CD14-positive monocyte (primary cell): ENCODE results near the gene GPC5. TPM values are rescaled to one million over a fixed set of nuclear protein-coding genes. Genes with fewer than 3 reads are reported as not detected.

Source experiments
- DNase-seq, 3 donors: peaks; one replicate each; pipeline ENCODE4 v3.0.0-alpha.2; 2011 to 2022
- H2AFZ ChIP-seq: 2 replicates; pipeline ENCODE4 v1.6.0; 2012; ENCODE audit warnings: mild to moderate bottlenecking, low read depth, low read length, inconsistent platforms; ENCODE audit not compliant: insufficient read depth, poor library complexity, severe bottlenecking
- H3K27ac ChIP-seq, 2 donors: 1 replicate in 1 of 2; 2 replicates in 1 of 2; pipeline ENCODE4 v1.5.1; 2012 to 2013; ENCODE audit warnings: low read length in 2 of 2, control low read depth in 1 of 2, inconsistent platforms in 1 of 2, low read depth in 1 of 2, mild to moderate bottlenecking in 1 of 2
- H3K27me3 ChIP-seq, 2 donors: one replicate each; pipeline versions ENCODE4 v1.6.0 to v1.6.1; 2011 to 2013; ENCODE audit warnings: low read length in 2 of 2; ENCODE audit not compliant: control insufficient read depth in 2 of 2, insufficient read depth in 2 of 2
- H3K36me3 ChIP-seq, 2 donors: replicated peaks in 1 of 2; 1 replicate in 1 of 2; 2 replicates in 1 of 2; pipeline versions ENCODE4 v1.5.1 to v1.6.1; 2012 to 2013; ENCODE audit warnings: low read length in 2 of 2, control low read depth in 1 of 2, inconsistent platforms in 1 of 2, mild to moderate bottlenecking in 1 of 2; ENCODE audit not compliant: insufficient read depth in 2 of 2, control insufficient read depth in 1 of 2
- H3K4me1 ChIP-seq, 2 donors: 1 replicate in 1 of 2; 2 replicates in 1 of 2; pipeline versions ENCODE4 v1.5.1 to v1.6.1; 2012 to 2013; ENCODE audit warnings: low read length in 2 of 2, control low read depth in 1 of 2, inconsistent platforms in 1 of 2, mild to moderate bottlenecking in 1 of 2, moderate library complexity in 1 of 2; ENCODE audit not compliant: insufficient read depth in 2 of 2, control insufficient read depth in 1 of 2
- H3K4me2 ChIP-seq: replicated peaks from 2 replicates; pipeline ENCODE3; 2012; ENCODE audit warnings: low read length, moderate library complexity, mild to moderate bottlenecking; ENCODE audit not compliant: poor library complexity, severe bottlenecking; ENCODE audit errors: extremely low read depth
- H3K4me3 ChIP-seq, 3 experiments: fragments of 200-600 bp in 1 of 3; sonication (generic) in 1 of 3; replicated peaks in 1 of 3; 1 replicate in 2 of 3; 2 replicates in 1 of 3; pipeline ENCODE4 v1.5.1; 2011 to 2013; ENCODE audit warnings: low read length in 3 of 3, mild to moderate bottlenecking in 3 of 3, control low read depth in 2 of 3, low read depth in 2 of 3, inconsistent platforms in 1 of 3, moderate library complexity in 1 of 3
- H3K79me2 ChIP-seq: 2 replicates; pipeline ENCODE4 v1.6.0; 2012; ENCODE audit warnings: mild to moderate bottlenecking, control low read depth, inconsistent platforms, low read length, moderate library complexity; ENCODE audit not compliant: insufficient read depth
- H3K9ac ChIP-seq: 2 replicates; pipeline ENCODE4 v1.6.0; 2017; ENCODE audit warnings: low read length, mild to moderate bottlenecking; ENCODE audit not compliant: insufficient read depth, poor library complexity, severe bottlenecking
- H3K9me3 ChIP-seq, 2 donors: replicated peaks in 1 of 2; 1 replicate in 1 of 2; 2 replicates in 1 of 2; pipeline versions ENCODE4 v1.5.1 to v1.6.1; 2012 to 2013; ENCODE audit warnings: low read length in 2 of 2, control low read depth in 1 of 2; ENCODE audit not compliant: control insufficient read depth in 1 of 2, insufficient read depth in 1 of 2
- H4K20me1 ChIP-seq: 2 replicates; pipeline ENCODE4 v1.6.0; 2012; ENCODE audit warnings: mild to moderate bottlenecking, low read length, control low read depth, moderate library complexity; ENCODE audit not compliant: insufficient read depth
- H3K27ac Mint-ChIP-seq, 7 donors: one replicate each; pipeline ENCODE4 v1.8.0; 2020; ENCODE audit warnings: mild to moderate bottlenecking in 7 of 7, mixed read lengths in 7 of 7, moderate library complexity in 6 of 7, inconsistent platforms in 2 of 7
- H3K27me3 Mint-ChIP-seq, 3 donors: one replicate each; pipeline ENCODE4 v1.8.0; 2021 to 2022; ENCODE audit warnings: low read depth in 3 of 3, mild to moderate bottlenecking in 3 of 3, mixed read lengths in 3 of 3, moderate library complexity in 3 of 3, inconsistent platforms in 1 of 3
- H3K36me3 Mint-ChIP-seq, 2 donors: one replicate each; pipeline ENCODE4 v1.8.0; 2020; ENCODE audit warnings: mixed read lengths in 2 of 2, inconsistent platforms in 1 of 2, mild to moderate bottlenecking in 1 of 2
- H3K4me1 Mint-ChIP-seq: one replicate; pipeline ENCODE4 v1.8.0; 2020; ENCODE audit warnings: mild to moderate bottlenecking, mixed read lengths
- H3K4me3 Mint-ChIP-seq, 2 donors: one replicate each; pipeline ENCODE4 v1.8.0; 2020; ENCODE audit warnings: mild to moderate bottlenecking in 2 of 2, mixed read lengths in 2 of 2, moderate library complexity in 1 of 2
- H3K9me3 Mint-ChIP-seq, 7 donors: one replicate each; pipeline ENCODE4 v1.8.0; 2020 to 2022; ENCODE audit warnings: mixed read lengths in 7 of 7, mild to moderate bottlenecking in 6 of 7, moderate library complexity in 6 of 7, inconsistent platforms in 2 of 7
- WGBS: methylation state at CpG from one replicate; pipeline ENCODE4 v1.1.5; 2013; ENCODE audit warnings: missing lambda C conversion rate; ENCODE audit not compliant: insufficient coverage; 5-methylcytosine and 5-hydroxymethylcytosine counted together
- intact Hi-C, 2 donors: fragments of 100-400 bp; cut with micrococcal nuclease; formaldehyde crosslinking; loops; one replicate each; pipeline versions ENCODE4 v1.15.0 to v1.15.1; 2023
- polyA plus RNA-seq, 3 donors: library from polyadenylated mRNA; depleted of rRNA in 1 of 3; unstranded in 2 of 3; stranded (reverse) in 1 of 3; fragments of 300-500 nt in 2 of 3; fragments of >200 nt in 1 of 3; fragmentation: Illumina TruSeq in 2 of 3; gene quantifications; 1 replicate in 2 of 3; 2 replicates in 1 of 3; pipeline ENCODE4 v1.2.3, GENCODE V29; 2012 to 2021
- TF ChIP-seq, protein P1 (sequence below): fragments of 200-600 bp; IDR thresholded peaks from one replicate; pipeline ENCODE4 v1.8.0; 2022; ENCODE audit warnings: antibody characterized with exemption, mild to moderate bottlenecking

Gene GPC5
- polyA plus RNA-seq, 3 donors: not detected

DNA sequence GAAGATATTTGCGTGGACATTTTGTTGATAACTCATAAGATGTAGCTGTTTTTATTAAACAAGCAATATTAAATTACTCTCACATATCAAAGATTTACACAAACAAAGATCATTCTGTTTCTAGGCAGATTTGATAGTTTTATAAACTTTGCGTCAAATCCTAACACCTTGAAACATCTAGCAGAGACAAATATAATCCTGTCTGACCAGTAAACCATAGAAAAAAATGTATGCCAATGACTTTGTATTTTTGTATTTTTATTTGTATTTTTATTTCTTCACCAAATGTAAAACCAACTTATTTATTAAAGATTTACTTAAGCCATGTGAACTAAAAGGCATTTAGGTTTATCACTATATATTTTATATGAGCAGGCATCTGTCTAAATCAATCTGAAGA lies 494.6 kb downstream of the GPC5 start:
- TF ChIP-seq, protein P1, sequence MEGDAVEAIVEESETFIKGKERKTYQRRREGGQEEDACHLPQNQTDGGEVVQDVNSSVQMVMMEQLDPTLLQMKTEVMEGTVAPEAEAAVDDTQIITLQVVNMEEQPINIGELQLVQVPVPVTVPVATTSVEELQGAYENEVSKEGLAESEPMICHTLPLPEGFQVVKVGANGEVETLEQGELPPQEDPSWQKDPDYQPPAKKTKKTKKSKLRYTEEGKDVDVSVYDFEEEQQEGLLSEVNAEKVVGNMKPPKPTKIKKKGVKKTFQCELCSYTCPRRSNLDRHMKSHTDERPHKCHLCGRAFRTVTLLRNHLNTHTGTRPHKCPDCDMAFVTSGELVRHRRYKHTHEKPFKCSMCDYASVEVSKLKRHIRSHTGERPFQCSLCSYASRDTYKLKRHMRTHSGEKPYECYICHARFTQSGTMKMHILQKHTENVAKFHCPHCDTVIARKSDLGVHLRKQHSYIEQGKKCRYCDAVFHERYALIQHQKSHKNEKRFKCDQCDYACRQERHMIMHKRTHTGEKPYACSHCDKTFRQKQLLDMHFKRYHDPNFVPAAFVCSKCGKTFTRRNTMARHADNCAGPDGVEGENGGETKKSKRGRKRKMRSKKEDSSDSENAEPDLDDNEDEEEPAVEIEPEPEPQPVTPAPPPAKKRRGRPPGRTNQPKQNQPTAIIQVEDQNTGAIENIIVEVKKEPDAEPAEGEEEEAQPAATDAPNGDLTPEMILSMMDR: no peak
- Mint-ChIP-seq H3K27ac (no peak overlapping the region), H3K4me3 (no peak overlapping the region), H3K36me3 (no peaks in the 10 kb centered on the region), H3K9me3 (peaks cover 0 to 8% (median 3%) of the 10 kb centered on the region in 7 donors), H3K4me1 (no peaks in the 10 kb centered on the region), H3K27me3 (no peaks in the 10 kb centered on the region)
- no peaks in the 10 kb centered on the region for H3K36me3 ChIP-seq
- no peak for DNase-seq
- H3K27me3 ChIP-seq: no peaks in the 10 kb centered on the region
- no peak overlapping the region for H3K4me3 ChIP-seq
- intact Hi-C loops: no loop called here
- H3K79me2 ChIP-seq: no peaks in the 10 kb centered on the region
- WGBS: no CpG with 5 or more reads among the region's 2 CpGs
- H3K4me2 ChIP-seq: no peak overlapping the region
- H3K4me1 ChIP-seq: no peaks in the 10 kb centered on the region
- H3K9ac ChIP-seq: no peak overlapping the region
- H2AFZ ChIP-seq: no peak overlapping the region
- H4K20me1 ChIP-seq: no peaks in the 10 kb centered on the region
- no peak overlapping the region for H3K27ac ChIP-seq
- peaks cover 0 to 6% of the 10 kb centered on the region in 2 donors for H3K9me3 ChIP-seq

DNA sequence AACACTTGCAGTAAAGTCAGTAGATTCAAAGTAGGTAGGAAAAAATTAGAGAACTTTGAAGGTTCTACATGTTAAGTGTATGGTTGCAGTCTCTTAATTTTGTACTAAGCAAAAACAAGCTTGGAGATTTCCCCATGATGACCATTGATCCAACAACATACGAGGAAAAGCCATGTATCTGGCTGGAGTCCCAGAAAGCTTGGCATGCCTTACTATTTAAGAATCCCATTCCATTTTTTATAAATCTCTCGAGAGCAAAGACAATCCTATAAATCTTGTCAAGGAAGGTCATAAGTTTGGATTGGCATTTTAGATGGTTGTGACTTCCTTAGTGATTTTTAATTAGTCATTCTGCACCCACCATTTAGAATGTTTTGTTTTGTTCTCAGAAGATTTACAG lies 495.9 kb downstream of the GPC5 start:
- Mint-ChIP-seq H3K4me1 (no peaks in the 10 kb centered on the region), H3K36me3 (no peaks in the 10 kb centered on the region)
- H2AFZ ChIP-seq: no peak overlapping the region

More for the DNA sequence above, 495.9 kb downstream of the GPC5 start:
- Histone ChIP-seq H3K9me3 (peaks cover 0 to 6% of the 10 kb centered on the region in 2 donors), H3K4me2 (no peak overlapping the region), H3K4me3 (no peak overlapping the region), H3K9ac (no peak overlapping the region), H3K27ac (no peak overlapping the region), H3K36me3 (no peaks in the 10 kb centered on the region), H4K20me1 (no peaks in the 10 kb centered on the region), H3K79me2 (no peaks in the 10 kb centered on the region), H3K27me3 (no peaks in the 10 kb centered on the region), H3K4me1 (no peaks in the 10 kb centered on the region)
- intact Hi-C loops: no loop called here
- DNase-seq: no peak
- no peak overlapping the region for H3K4me3 Mint-ChIP-seq
- H3K9me3 Mint-ChIP-seq: peaks cover 0 to 4% (median 0%) of the 10 kb centered on the region in 7 donors
- no peak overlapping the region for H3K27ac Mint-ChIP-seq
- H3K27me3 Mint-ChIP-seq: no peaks in the 10 kb centered on the region
- WGBS: no CpG with 5 or more reads among the region's 2 CpGs
- TF ChIP-seq, protein P1: no peak
